Measurements from ENCODE around the gene TTPAL. TPM values are rescaled to one million over a fixed set of nuclear protein-coding genes. Genes with fewer than 3 reads are reported as not detected.

Gene TTPAL
- total RNA-seq, 1 experiment from 2014 or later: 28.5 TPM

DNA sequence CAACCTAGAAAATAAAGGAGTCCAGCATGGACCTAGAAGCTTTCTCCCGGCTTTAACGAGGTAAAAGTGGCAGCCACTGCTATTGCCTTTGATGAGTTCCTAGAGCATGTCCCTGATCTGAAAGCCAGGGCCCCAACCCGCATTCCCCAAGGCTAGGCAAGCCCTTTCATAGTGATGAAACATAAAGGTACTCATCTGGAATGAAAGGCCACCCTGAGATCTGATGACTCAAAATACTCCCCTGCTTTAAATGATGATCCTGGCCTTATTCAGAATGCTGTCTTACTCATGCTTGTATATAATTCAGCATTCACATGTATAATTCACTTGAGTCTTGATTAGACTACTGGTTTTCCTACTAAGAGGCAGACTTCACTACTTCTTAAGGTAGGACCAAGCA is 21.3 kb downstream of the TTPAL start:
- Histone ChIP-seq H3K9me2 (ENCODE audit: insufficient read depth) (no peaks in the 10 kb centered on the region), H3K36me3 (ENCODE audit: low read depth) (peaks cover 54% of the 10 kb centered on the region), H3K4me1 (replicated peaks; ENCODE audit: insufficient read depth) (peaks cover 42% of the 10 kb centered on the region), H3K79me2 (ENCODE audit: low read depth) (0 out of 2 replicates have a peak, but pooled peaks cover 5% of the 10 kb centered on the region), H3K4me3 (no peak overlapping the region), H4K20me1 (ENCODE audit: insufficient read depth) (no peaks in the 10 kb centered on the region), H3K27me3 (ENCODE audit: insufficient read depth, low read depth) (no peaks in the 10 kb centered on the region), H3K9me3 (ENCODE audit: insufficient read depth, low read depth) (no peaks in the 10 kb centered on the region), H3K4me2 (peak overlapping the region; percentile 60), H3F3A (ENCODE audit: insufficient read depth, low read depth) (peaks cover 45% of the 10 kb centered on the region), H3K27ac (peak overlapping the region; percentile 97), H2AFZ (no peak overlapping the region)
- ChIA-PET CTCF (no interaction called here), POLR2A (ENCODE audit: unreplicated experiment) (no interaction called here)
- peak; percentile 35 to 85 for DNase-seq
- TF ChIP-seq, protein P1, sequence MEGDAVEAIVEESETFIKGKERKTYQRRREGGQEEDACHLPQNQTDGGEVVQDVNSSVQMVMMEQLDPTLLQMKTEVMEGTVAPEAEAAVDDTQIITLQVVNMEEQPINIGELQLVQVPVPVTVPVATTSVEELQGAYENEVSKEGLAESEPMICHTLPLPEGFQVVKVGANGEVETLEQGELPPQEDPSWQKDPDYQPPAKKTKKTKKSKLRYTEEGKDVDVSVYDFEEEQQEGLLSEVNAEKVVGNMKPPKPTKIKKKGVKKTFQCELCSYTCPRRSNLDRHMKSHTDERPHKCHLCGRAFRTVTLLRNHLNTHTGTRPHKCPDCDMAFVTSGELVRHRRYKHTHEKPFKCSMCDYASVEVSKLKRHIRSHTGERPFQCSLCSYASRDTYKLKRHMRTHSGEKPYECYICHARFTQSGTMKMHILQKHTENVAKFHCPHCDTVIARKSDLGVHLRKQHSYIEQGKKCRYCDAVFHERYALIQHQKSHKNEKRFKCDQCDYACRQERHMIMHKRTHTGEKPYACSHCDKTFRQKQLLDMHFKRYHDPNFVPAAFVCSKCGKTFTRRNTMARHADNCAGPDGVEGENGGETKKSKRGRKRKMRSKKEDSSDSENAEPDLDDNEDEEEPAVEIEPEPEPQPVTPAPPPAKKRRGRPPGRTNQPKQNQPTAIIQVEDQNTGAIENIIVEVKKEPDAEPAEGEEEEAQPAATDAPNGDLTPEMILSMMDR (conservative IDR thresholded peaks at IDR 0.05): no peak
- no peak for TF ChIP-seq EZH2 (IDR thresholded peaks at IDR 0.05; ENCODE audit: low read depth)
- BruUV-seq (replicated peaks): no TSS peak
- intact Hi-C loops (cut with micrococcal nuclease; ENCODE audit: unreplicated experiment): no loop called here

DNA sequence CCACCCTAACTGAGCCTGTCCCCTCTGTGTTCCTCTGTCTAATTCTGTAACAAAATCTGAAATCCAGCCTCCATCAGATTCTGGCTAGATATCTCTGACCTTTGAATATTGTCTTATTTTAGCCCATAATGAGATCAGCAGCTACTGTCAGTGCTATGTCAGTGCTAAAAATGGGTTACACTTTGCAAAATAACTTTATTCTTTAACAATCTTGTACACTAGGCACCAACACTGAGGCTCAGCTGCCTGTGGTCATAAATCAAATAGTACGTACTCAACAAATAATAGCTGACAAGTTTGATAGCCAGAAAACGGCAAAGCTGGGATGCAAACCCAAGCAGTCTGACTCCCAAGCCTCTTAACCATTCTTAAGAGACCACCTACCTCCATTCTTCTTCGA is 22.1 kb downstream of the TTPAL start:
- Histone ChIP-seq H3K27ac (peak overlapping the region; percentile 97), H2AFZ (no peak overlapping the region), H3K4me1 (replicated peaks; ENCODE audit: insufficient read depth) (peaks cover 42% of the 10 kb centered on the region), H3K36me3 (ENCODE audit: low read depth) (peaks cover 58% of the 10 kb centered on the region), H3K79me2 (ENCODE audit: low read depth) (0 out of 2 replicates have a peak, but pooled peaks cover 5% of the 10 kb centered on the region), H3K9me3 (ENCODE audit: insufficient read depth, low read depth) (no peaks in the 10 kb centered on the region), H3K4me3 (no peak overlapping the region), H4K20me1 (ENCODE audit: insufficient read depth) (no peaks in the 10 kb centered on the region), H3K9me2 (ENCODE audit: insufficient read depth) (no peaks in the 10 kb centered on the region), H3K4me2 (peak overlapping the region; percentile 60; the same call in 1 of the 2 replicates), H3K27me3 (ENCODE audit: insufficient read depth, low read depth) (no peaks in the 10 kb centered on the region), H3F3A (ENCODE audit: insufficient read depth, low read depth) (peaks cover 45% of the 10 kb centered on the region)
- ChIA-PET POLR2A (ENCODE audit: unreplicated experiment) (no interaction called here), CTCF (no interaction called here)
- intact Hi-C loops (cut with micrococcal nuclease; ENCODE audit: unreplicated experiment): no loop called here
- BruUV-seq (replicated peaks): no TSS peak
- no peak for DNase-seq
- TF ChIP-seq, protein P1 (conservative IDR thresholded peaks at IDR 0.05): no peak
- TF ChIP-seq EZH2 (IDR thresholded peaks at IDR 0.05; ENCODE audit: low read depth): no peak

DNA sequence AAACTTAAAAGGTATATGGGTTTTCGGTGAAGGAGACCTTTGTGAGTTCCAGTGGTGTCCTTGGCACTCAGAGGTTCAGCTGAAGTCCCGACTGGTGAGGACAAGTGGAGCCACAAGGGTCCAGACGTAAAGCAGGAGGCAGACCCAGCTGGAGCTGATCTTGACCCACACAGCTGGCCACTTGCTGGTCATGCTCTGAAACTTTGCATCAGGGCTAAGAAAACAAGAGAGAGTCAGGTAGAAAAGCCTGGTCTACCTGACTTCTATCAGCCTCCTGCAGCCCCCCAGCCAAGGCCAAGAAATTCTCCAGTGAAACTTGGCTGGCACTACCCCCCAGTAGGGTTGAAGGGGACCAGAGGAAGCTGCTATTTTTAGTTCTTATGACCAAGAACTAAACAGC is 24.5 kb downstream of the TTPAL start:
- BruUV-seq (replicated peaks): no TSS peak
- no peak for TF ChIP-seq EZH2 (IDR thresholded peaks at IDR 0.05; ENCODE audit: low read depth)
- TF ChIP-seq, protein P1 (conservative IDR thresholded peaks at IDR 0.05): no peak
- Histone ChIP-seq H3K36me3 (ENCODE audit: low read depth) (peaks cover 62% of the 10 kb centered on the region), H4K20me1 (ENCODE audit: insufficient read depth) (no peaks in the 10 kb centered on the region), H3K4me3 (no peak overlapping the region), H3F3A (ENCODE audit: insufficient read depth, low read depth) (peaks cover 30% of the 10 kb centered on the region), H2AFZ (no peak overlapping the region), H3K9me2 (ENCODE audit: insufficient read depth) (no peaks in the 10 kb centered on the region), H3K4me1 (replicated peaks; ENCODE audit: insufficient read depth) (peaks cover 29% of the 10 kb centered on the region), H3K9me3 (ENCODE audit: insufficient read depth, low read depth) (no peaks in the 10 kb centered on the region), H3K4me2 (no peak overlapping the region), H3K27ac (no peak overlapping the region), H3K79me2 (ENCODE audit: low read depth) (no peaks in the 10 kb centered on the region), H3K27me3 (ENCODE audit: insufficient read depth, low read depth) (no peaks in the 10 kb centered on the region)
- intact Hi-C loops (cut with micrococcal nuclease; ENCODE audit: unreplicated experiment): no loop called here
- ChIA-PET POLR2A (ENCODE audit: unreplicated experiment) (interaction anchor here (0.7 kb wide), 1 partner anchor 687 kb away, joined by 3 read pairs; no protein-coding TSS in a partner anchor), CTCF (no interaction called here)
- no peak for DNase-seq

Data from PC-9 (cell line).